Stimulated activated CD4-positive, alpha-beta T cell treated with anti-CD3 and anti-CD28 coated beads, Interleukin-12 subunit alpha, Interleukin-12 subunit beta, amount 100 ng/mL, for 48 hours (primary cell): Measurements from ENCODE around the gene MATK.
"Not testable (repeated sequence)": the region's sequence is repeated elsewhere in the genome, so short reads cannot be mapped to it uniquely, and the experiment has no call there.

Experiments used
- DNase-seq, 3 donors: peaks; one replicate each; pipeline ENCODE4 v3.0.0-alpha.2; 2020; ENCODE audit warnings: low read depth in 2 of 3, low spot score in 1 of 3

MATK gene

GRCh38 chr19:3771906-3772455 is 14.2 kb downstream of the MATK start, which contains the start of gene RAX2:
Gene RAX2 (minus strand): TSS chr19:3772228. CDS start chr19:3771742, 486 bp downstream.
- DNase-seq: no peak

- DNase-seq: no peak
Observed at GRCh38 chr19:3771000-3771905, 14.9 kb downstream of the MATK start.

- DNase-seq: no peak
Observed at GRCh38 chr19:3770136-3770999, 15.8 kb downstream of the MATK start.

GRCh38 chr19:3769494-3769893 is 16.7 kb downstream of the MATK start:
- no peak for DNase-seq

- no peak for DNase-seq
Observed at GRCh38 chr19:3768748-3769099, 17.5 kb downstream of the MATK start.

- DNase-seq: no peak
Observed at GRCh38 chr19:3768015-3768747, 18.0 kb downstream of the MATK start.

GRCh38 chr19:3767050-3767449 is 19.1 kb downstream of the MATK start:
- no peak for DNase-seq

GRCh38 chr19:3766520-3766919 is 19.7 kb downstream of the MATK start:
- no peak for DNase-seq

- DNase-seq: not testable (repeated sequence)
Observed at GRCh38 chr19:3765757-3766156, 20.4 kb downstream of the MATK start.

- DNase-seq: no peak
Observed at GRCh38 chr19:3765121-3765520, 21.1 kb downstream of the MATK start.

- peak; percentile 98 to 99 (median 98) for DNase-seq
Observed at GRCh38 chr19:3762501-3763459, 23.4 kb downstream of the MATK start, which contains the start of gene MRPL54. Gene MRPL54 (plus strand): TSS chr19:3762682. CDS start chr19:3762701, 19 bp downstream.

GRCh38 chr19:3762130-3762473 is 24.1 kb downstream of the MATK start:
- no peak for DNase-seq

- peak; percentile 93 to 98 (median 95) for DNase-seq
Observed at GRCh38 chr19:3761382-3762129, 24.6 kb downstream of the MATK start, which contains the start of gene APBA3. Gene APBA3 (minus strand): TSS chr19:3761692. CDS start chr19:3760264, 1,428 bp downstream.

- DNase-seq: no peak
Observed at GRCh38 chr19:3760871-3761361, 25.3 kb downstream of the MATK start.

GRCh38 chr19:3759482-3760254 is 26.5 kb downstream of the MATK start:
- no peak for DNase-seq

- not testable (repeated sequence) for DNase-seq
Observed at GRCh38 chr19:3758297-3758696, 27.9 kb downstream of the MATK start.

- DNase-seq: not testable (repeated sequence)
Observed at GRCh38 chr19:3757705-3758104, 28.5 kb downstream of the MATK start.
